Gastrocnemius medialis (tissue), 4 donors: ENCODE data around the gene INPP5A. TPM values are rescaled to one million over a fixed set of nuclear protein-coding genes. Genes with fewer than 3 reads are reported as not detected.
A peak's percentile ranks its signal among the peaks of the same experiment; 100 is the strongest.

Experiments used
- ATAC-seq, 2 donors: fragments of 150-250 bp; one replicate each; pipeline ENCODE4 v1.9.1; 2016
- DNase-seq, 2 donors: peaks; one replicate each; pipeline ENCODE4 v3.0.0-alpha.2; 2019
- H3K27ac ChIP-seq, 4 donors: fragments of 200-600 bp; sonication (generic); 1 replicate in 1 of 4; 2 replicates in 3 of 4; pipeline ENCODE4 v1.5.1; 2016 to 2018; ENCODE audit warnings: mild to moderate bottlenecking in 2 of 4, moderate library complexity in 1 of 4
- H3K27me3 ChIP-seq, 3 donors: fragments of 200-600 bp; sonication (generic) in 2 of 3; 1 replicate in 1 of 3; 2 replicates in 2 of 3; pipeline versions ENCODE4 v1.5.1 to v1.6.0; 2016 to 2019; ENCODE audit warnings: mild to moderate bottlenecking in 1 of 3, moderate library complexity in 1 of 3
- H3K36me3 ChIP-seq, 2 donors: fragments of 200-600 bp; sonication (generic) in 1 of 2; one replicate each; pipeline ENCODE4 v1.5.1; 2017 to 2018
- H3K4me1 ChIP-seq, 2 donors: fragments of 200-600 bp; sonication (generic) in 1 of 2; one replicate each; pipeline ENCODE4 v1.5.1; 2016 to 2017; ENCODE audit warnings: mild to moderate bottlenecking in 2 of 2
- H3K4me3 ChIP-seq, 4 donors: fragments of 200-600 bp; sonication (generic) in 3 of 4; 1 replicate in 1 of 4; 2 replicates in 3 of 4; pipeline ENCODE4 v1.5.1; 2016 to 2019; ENCODE audit warnings: mild to moderate bottlenecking in 2 of 4
- H3K9me3 ChIP-seq, 3 donors: fragments of 200-600 bp; sonication (generic) in 2 of 3; 1 replicate in 1 of 3; 2 replicates in 2 of 3; pipeline ENCODE4 v1.5.1; 2016 to 2019
- POLR2A ChIP-seq, 2 donors: fragments of 450-650 bp; IDR thresholded peaks; one replicate each; pipeline ENCODE4 v1.6.1; 2017; ENCODE audit warnings: antibody characterized with exemption in 2 of 2, mild to moderate bottlenecking in 2 of 2, moderate library complexity in 2 of 2
- in situ Hi-C, 4 donors: fragments of 200-750 bp; cut with MboI; loops; one replicate each; pipeline versions ENCODE4 v1.15.0 to v1.8.0; 2017; ENCODE audit warnings: low sequenced_read_pairs in 4 of 4
- intact Hi-C: fragments of 100-400 bp; cut with DNase I; formaldehyde crosslinking; loops from one replicate; pipeline ENCODE4 v1.15.1; 2023; ENCODE audit warnings: low total_unique reads
- total RNA-seq, 4 donors: library from RNA; depleted of rRNA; stranded (reverse); fragments of >200 nt; gene quantifications; one replicate each; pipeline versions ENCODE4 v1.1.0 to v1.2.3, GENCODE V29; 2016
- TF ChIP-seq, protein P1 (sequence below), 5 experiments: fragments of 450-650 bp in 3 of 5; fragments of 200-600 bp in 2 of 5; sonication (generic) in 2 of 5; IDR thresholded peaks in 4 of 5; conservative IDR thresholded peaks in 1 of 5; 1 replicate in 4 of 5; 2 replicates in 1 of 5; pipeline ENCODE4 v1.5.1; 2016 to 2019; ENCODE audit warnings: antibody characterized with exemption in 5 of 5, mild to moderate bottlenecking in 3 of 5, moderate library complexity in 3 of 5

Gene INPP5A
- total RNA-seq, 4 donors from 2014 or later, result 74.9 to 107 (median 92.4) TPM

DNA sequence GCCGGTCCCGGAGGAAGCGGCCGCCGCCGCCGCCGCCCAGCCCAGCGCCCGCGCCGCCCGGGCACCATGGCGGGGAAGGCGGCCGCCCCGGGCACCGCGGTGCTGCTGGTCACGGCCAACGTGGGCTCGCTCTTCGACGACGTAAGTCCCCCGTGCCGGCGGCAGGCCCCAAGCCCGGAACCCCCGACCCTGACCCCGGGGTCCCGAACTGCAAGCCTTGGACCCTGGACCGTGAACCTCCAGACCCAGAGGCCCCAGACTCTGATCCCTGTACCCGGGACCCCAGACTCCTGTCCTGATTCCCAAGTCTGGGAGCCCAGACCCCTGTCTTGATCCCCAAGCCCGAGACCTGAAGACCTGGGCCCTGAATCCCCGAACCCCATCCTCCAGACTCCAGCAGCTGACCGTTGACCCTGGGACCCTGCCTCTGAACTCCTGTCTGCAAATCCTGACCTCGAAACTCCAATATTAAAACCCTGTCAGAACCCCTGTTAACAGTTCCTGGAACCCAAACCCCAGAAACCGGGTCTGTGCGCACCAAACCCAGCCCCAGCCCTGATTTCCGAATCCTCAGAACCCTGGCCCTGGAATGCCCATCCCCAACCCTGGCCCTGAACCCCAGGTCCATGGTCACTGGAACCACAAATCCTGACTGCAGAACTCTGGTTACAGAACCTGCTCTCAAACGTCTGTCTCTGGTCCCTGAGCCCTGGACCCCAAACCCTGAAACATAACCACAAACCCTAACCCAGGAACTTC lies 623 bp downstream of the INPP5A start:
- DNase-seq, result peak in 1 of 2 donors; percentile 27
- no peaks in the 10 kb centered on the region for H3K27me3 ChIP-seq
- in situ Hi-C loops, result loop anchor here (10.0 to 25.0 kb wide), 3 partner anchors 97 to 151 kb away; partner anchors contain the start of gene PWWP2B (in 1 of the 4)
- peaks cover 55 to 56% of the 10 kb centered on the region in 2 donors for H3K4me1 ChIP-seq
- no peaks in the 10 kb centered on the region for H3K9me3 ChIP-seq
- peak in 1 of 2 donors; percentile 11 for ATAC-seq
- H3K4me3 ChIP-seq, result peak overlapping the region; percentile 71 to 91 (median 81)
- peak overlapping the region; percentile 86 to 93 (median 90) for H3K27ac ChIP-seq
- no peaks in the 10 kb centered on the region for H3K36me3 ChIP-seq
- intact Hi-C loops, result loop anchor here (5.0 kb wide), 1 partner anchor 206 kb away; the partner anchor contains the start of gene LRRC27
- no peak for TF ChIP-seq POLR2A (IDR thresholded peaks at IDR 0.05)
- TF ChIP-seq, protein P1, sequence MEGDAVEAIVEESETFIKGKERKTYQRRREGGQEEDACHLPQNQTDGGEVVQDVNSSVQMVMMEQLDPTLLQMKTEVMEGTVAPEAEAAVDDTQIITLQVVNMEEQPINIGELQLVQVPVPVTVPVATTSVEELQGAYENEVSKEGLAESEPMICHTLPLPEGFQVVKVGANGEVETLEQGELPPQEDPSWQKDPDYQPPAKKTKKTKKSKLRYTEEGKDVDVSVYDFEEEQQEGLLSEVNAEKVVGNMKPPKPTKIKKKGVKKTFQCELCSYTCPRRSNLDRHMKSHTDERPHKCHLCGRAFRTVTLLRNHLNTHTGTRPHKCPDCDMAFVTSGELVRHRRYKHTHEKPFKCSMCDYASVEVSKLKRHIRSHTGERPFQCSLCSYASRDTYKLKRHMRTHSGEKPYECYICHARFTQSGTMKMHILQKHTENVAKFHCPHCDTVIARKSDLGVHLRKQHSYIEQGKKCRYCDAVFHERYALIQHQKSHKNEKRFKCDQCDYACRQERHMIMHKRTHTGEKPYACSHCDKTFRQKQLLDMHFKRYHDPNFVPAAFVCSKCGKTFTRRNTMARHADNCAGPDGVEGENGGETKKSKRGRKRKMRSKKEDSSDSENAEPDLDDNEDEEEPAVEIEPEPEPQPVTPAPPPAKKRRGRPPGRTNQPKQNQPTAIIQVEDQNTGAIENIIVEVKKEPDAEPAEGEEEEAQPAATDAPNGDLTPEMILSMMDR (IDR thresholded peaks at IDR 0.05 in 4 of 5, conservative IDR thresholded peaks at IDR 0.05 in 1 of 5), result no peak

DNA sequence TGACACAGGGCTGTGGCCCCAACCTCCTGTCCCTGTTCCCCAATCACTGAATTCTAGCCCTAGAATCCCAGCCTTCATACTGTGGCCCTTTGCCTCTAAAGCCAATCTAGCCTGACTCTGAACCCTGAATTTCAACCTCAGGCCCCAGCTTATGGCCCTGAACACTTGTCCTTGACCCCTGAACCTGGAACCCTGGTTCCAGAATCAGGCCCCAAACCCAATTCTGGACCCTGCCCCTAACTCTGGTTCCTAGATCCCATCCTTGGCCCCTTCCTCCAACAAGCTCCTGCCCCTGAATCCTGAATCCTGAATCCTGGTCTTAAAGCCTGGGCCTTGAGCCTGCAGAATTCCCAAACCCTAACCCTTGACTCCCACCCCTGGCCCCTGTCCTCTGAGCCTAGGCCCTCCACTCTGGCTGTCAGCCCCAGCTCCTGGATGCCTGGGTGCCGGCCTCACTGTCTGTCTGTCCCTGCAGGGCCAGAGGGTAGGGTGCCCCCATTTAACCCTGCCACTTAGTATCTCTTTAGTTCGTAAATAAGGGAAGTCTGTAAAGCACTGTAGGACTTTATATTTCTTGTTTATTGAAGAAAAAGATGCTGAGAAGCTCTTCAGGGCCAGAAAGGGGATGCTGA lies 1.3 kb downstream of the INPP5A start:
- in situ Hi-C loops, result loop anchor here (10.0 to 25.0 kb wide), 3 partner anchors 96 to 152 kb away; partner anchors contain the start of gene PWWP2B (in 1 of the 4)
- Histone ChIP-seq H3K4me1 (peaks cover 56% of the 10 kb centered on the region in 2 donors), H3K27ac (peak overlapping the region; percentile 86 to 93 (median 90)), H3K4me3 (peak overlapping the region; percentile 71 to 91 (median 81)), H3K36me3 (no peaks in the 10 kb centered on the region), H3K27me3 (no peaks in the 10 kb centered on the region), H3K9me3 (no peaks in the 10 kb centered on the region)
- intact Hi-C loops, result loop anchor here (1.0 to 5.0 kb wide), 2 partner anchors 75 to 207 kb away; partner anchors contain the start of gene LRRC27
- DNase-seq (no peak), ATAC-seq (no peak)
- TF ChIP-seq POLR2A (IDR thresholded peaks at IDR 0.05), result no peak
- TF ChIP-seq, protein P1 (IDR thresholded peaks at IDR 0.05 in 4 of 5, conservative IDR thresholded peaks at IDR 0.05 in 1 of 5), result no peak

DNA sequence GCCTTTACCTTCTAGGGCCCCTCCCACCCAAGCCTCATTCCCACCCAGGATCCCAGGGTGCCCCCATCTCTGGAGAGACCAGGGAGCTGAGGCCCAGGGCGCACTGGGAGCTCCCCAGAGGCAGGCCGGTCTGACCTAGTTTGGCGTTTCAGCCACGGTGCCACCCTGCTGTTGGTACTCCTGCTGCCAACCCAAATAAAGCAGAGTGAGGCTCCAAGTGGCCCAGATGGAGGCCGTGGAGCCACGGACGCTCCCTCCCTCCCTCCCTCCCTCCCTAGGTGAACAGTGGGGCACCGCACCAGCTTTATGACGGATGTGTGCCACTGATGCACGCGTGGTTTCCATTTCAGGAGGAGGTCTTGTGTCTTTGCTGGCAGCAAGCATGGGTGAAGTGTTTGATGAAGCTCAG lies 1.8 kb downstream of the INPP5A start:
- intact Hi-C loops, result loop anchor here (1.0 to 5.0 kb wide), 2 partner anchors 75 to 207 kb away; partner anchors contain the start of gene LRRC27
- Histone ChIP-seq H3K9me3 (no peaks in the 10 kb centered on the region), H3K27ac (peak overlapping the region; percentile 86 to 93 (median 90)), H3K4me1 (peaks cover 61% of the 10 kb centered on the region in 2 donors), H3K4me3 (peak overlapping the region; percentile 71 to 91 (median 81)), H3K36me3 (no peaks in the 10 kb centered on the region), H3K27me3 (no peaks in the 10 kb centered on the region)
- DNase-seq (peak; percentile 70 to 81), ATAC-seq (peak; percentile 25 to 43)
- in situ Hi-C loops, result loop anchor here (10.0 to 25.0 kb wide), 3 partner anchors 95 to 152 kb away; partner anchors contain the start of gene PWWP2B (in 1 of the 4)
- TF ChIP-seq, protein P1 (IDR thresholded peaks at IDR 0.05 in 4 of 5, conservative IDR thresholded peaks at IDR 0.05 in 1 of 5), result no peak
- TF ChIP-seq POLR2A (IDR thresholded peaks at IDR 0.05), result peak; percentile 70 to 71

DNA sequence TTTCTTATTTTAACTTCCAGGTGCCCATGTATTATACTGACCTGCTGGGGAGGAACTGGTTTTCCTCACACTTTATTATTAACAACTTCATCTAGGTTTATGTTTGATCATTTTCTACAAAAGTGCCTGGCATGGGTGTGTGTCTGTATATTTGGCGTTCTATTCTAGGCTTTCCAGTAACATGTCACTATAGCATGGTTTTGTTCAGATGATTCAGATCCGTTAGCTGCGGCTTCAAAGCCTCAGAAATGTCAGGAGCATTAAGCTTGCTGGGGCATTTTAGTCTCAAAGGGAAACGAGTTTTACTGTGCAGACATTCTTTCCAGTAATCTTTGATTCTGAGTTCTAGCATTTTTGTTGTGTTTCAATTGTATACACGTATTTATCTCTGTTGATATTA lies 2.3 kb downstream of the INPP5A start:
- intact Hi-C loops, result loop anchor here (1.0 to 5.0 kb wide), 2 partner anchors 76 to 208 kb away; partner anchors contain the start of gene LRRC27
- H3K4me1 ChIP-seq, result peaks cover 66% of the 10 kb centered on the region in 2 donors
- TF ChIP-seq, protein P1 (IDR thresholded peaks at IDR 0.05 in 4 of 5, conservative IDR thresholded peaks at IDR 0.05 in 1 of 5), result no peak
- TF ChIP-seq POLR2A (IDR thresholded peaks at IDR 0.05), result no peak
- no peaks in the 10 kb centered on the region for H3K36me3 ChIP-seq
- no peaks in the 10 kb centered on the region for H3K27me3 ChIP-seq
- DNase-seq, result no peak
- H3K9me3 ChIP-seq, result no peaks in the 10 kb centered on the region
- in situ Hi-C loops, result loop anchor here (10.0 to 25.0 kb wide), 3 partner anchors 95 to 153 kb away; partner anchors contain the start of gene PWWP2B (in 1 of the 4)
- H3K27ac ChIP-seq, result peak overlapping the region; percentile 86 to 93 (median 90)
- peak overlapping the region; percentile 71 to 91 (median 81) for H3K4me3 ChIP-seq
- no peak for ATAC-seq
